Measurements from ENCODE around the gene TMEM175. TPM values are rescaled to one million over a fixed set of nuclear protein-coding genes. Genes with fewer than 3 reads are reported as not detected.

TMEM175 gene
- total RNA-seq, 1 donor from 2014 or later = 62.7 TPM

DNA sequence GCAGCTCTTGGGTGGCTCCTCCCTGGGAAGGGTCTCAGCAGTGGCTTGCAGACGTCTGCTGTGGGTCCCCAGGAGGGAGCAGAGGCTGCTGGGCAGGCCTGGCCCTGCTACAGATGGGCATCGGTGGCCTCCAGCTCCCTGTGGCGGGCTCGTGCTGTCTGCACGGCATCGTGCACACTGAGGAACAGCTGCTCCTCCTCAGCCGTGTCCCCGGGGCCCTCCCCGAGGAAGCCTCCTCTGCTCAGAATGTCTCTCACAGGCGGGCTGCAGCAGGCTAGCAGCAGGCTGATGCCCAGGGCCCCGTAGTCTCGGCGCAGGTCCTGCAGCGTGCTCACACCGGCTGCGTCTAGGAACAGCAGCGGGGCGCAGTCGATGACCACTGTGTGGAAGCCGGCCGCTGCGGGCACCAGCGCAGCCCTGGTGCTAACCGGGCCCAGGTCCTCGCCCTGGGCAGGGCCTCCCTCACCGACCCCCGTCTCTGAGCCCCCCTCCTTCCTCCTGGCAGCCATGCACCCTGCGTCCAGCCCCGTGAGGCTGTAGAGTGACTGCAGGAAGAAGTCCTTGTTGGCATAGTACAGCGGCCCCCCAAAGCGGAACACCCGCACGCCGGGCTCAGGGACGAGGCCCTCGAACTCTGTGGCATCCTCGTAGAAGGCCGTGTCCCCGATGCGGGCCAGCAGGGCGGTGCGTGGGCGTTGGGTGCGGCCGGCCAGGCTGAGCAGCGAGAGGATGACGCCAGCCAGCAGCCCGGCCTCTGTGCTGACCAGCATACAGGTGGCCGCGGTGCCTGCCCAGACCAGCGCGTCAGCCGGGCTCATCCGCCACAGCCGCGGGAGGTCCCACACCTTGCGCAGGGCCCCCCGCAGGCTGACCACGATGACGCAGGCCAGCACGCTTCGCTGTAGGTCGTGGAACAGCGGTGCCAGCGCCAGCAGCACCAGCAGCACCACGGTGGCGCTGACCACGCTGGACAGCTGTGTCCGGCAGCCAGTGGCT, 56.8 kb downstream of the TMEM175 start:
- Mint-ChIP-seq H3K27ac (ENCODE audit: unreplicated experiment) (peak overlapping the region; percentile 62), H3K4me1 (ENCODE audit: low read depth, unreplicated experiment) (peaks cover 8% of the 10 kb centered on the region), H3K4me3 (ENCODE audit: unreplicated experiment) (no peak overlapping the region), H3K27me3 (ENCODE audit: unreplicated experiment) (peaks cover 4% of the 10 kb centered on the region), H3K9me3 (ENCODE audit: unreplicated experiment) (peaks cover 1% of the 10 kb centered on the region), H3K36me3 (ENCODE audit: unreplicated experiment) (no peaks in the 10 kb centered on the region)
- peak; percentile 83 for DNase-seq
- no peak for TF ChIP-seq CTCF (IDR thresholded peaks at IDR 0.05; ENCODE audit: partially characterized antibody, unreplicated experiment)

- Mint-ChIP-seq H3K9me3 (ENCODE audit: unreplicated experiment) (peaks cover 1% of the 10 kb centered on the region), H3K27ac (ENCODE audit: unreplicated experiment) (no peak overlapping the region), H3K27me3 (ENCODE audit: unreplicated experiment) (peaks cover 4% of the 10 kb centered on the region), H3K36me3 (ENCODE audit: unreplicated experiment) (no peaks in the 10 kb centered on the region), H3K4me1 (ENCODE audit: low read depth, unreplicated experiment) (peaks cover 8% of the 10 kb centered on the region), H3K4me3 (ENCODE audit: unreplicated experiment) (no peak overlapping the region)
- no peak for TF ChIP-seq CTCF (IDR thresholded peaks at IDR 0.05; ENCODE audit: partially characterized antibody, unreplicated experiment)
- DNase-seq = peak; percentile 11
These were observed 57.6 kb downstream of the TMEM175 start for GRCh38 chr4:989722-990471.

DNA sequence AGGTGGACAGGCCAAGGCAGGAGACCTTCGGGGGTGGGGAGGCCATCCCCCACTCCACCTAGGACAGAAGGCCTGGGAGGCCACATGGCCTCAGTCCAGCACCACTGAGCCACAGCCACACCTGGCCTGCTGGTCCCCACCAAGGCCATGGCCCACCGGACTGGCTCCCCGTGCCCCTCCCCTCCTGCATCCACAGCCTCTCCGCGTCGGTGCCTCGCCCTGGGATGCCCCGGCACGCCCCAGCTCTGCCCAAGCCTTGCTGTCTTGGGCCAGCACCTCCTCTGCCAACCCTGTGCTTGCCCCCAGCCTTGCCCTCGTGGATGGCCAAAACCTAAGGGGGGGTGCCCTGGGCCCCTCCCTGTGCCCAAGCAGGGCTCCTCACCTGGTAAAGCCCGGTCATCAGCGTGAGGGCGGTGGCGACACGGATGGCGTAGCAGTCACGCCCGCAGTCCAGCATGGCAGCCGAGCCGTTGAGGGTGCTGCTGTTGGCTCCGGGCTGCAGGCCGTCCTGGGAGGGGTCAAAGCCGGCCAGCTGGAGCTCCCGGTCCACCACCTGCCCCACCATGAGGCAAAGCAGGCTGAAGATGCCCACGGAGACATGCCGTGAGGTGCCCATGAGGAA, 58.6 kb downstream of the TMEM175 start:
- no peak for TF ChIP-seq CTCF (IDR thresholded peaks at IDR 0.05; ENCODE audit: partially characterized antibody, unreplicated experiment)

DNA sequence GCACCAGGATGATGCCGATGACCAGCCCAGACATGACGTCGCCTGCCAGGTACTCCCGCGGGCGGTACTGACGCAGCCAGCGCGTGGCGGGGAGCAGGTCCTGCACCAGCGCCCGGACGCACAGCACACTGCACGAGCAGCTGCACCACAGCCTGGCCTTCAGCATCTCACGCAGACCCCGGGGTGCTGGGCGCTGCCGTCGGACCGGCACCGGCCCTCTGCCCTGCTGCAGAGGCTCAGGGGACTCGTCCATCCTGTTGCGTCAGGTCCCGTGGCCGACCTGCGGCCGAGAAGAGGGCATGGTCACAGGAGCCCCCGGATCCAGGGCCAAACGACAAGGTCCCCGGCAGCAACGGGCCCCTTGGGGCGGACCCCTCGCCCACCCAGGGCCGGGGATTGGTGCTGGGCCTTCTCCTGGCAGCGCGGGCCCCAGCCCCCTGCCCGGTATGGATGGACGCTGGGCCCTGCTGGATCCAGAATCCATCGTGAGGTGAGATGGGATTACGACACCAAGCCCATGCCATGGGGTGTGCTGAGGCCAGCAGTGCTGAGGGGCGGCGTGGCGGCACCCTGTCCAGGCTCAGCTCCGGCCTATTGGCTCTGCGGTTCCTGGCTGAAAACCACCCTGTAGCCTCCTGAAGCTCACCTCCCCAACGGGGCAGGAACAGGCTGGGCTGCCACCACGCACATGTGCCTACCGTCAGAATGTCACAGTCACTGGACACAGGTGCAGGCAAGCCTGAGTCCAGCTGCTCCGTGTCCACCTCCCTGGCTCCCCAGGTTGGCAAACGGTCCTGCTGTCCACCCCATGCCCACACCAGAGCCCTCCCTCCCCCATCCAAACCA, 59.4 kb downstream of the TMEM175 start:
- H3K27me3 Mint-ChIP-seq (ENCODE audit: unreplicated experiment) = peaks cover 2% of the 10 kb centered on the region
- H3K27ac Mint-ChIP-seq (ENCODE audit: unreplicated experiment) = no peak overlapping the region
- peaks cover 3% of the 10 kb centered on the region for H3K9me3 Mint-ChIP-seq (ENCODE audit: unreplicated experiment)
- no peaks in the 10 kb centered on the region for H3K4me1 Mint-ChIP-seq (ENCODE audit: low read depth, unreplicated experiment)
- no peak overlapping the region for H3K4me3 Mint-ChIP-seq (ENCODE audit: unreplicated experiment)
- no peaks in the 10 kb centered on the region for H3K36me3 Mint-ChIP-seq (ENCODE audit: unreplicated experiment)
- TF ChIP-seq CTCF (IDR thresholded peaks at IDR 0.05; ENCODE audit: partially characterized antibody, unreplicated experiment) = no peak
- peak; percentile 13 for DNase-seq

More for the DNA sequence above, 58.6 kb downstream of the TMEM175 start:
- H3K4me1 Mint-ChIP-seq (ENCODE audit: low read depth, unreplicated experiment) = peaks cover 2% of the 10 kb centered on the region
- peaks cover 3% of the 10 kb centered on the region for H3K9me3 Mint-ChIP-seq (ENCODE audit: unreplicated experiment)
- peak; percentile 10 for DNase-seq
- no peaks in the 10 kb centered on the region for H3K36me3 Mint-ChIP-seq (ENCODE audit: unreplicated experiment)
- H3K27me3 Mint-ChIP-seq (ENCODE audit: unreplicated experiment) = peaks cover 4% of the 10 kb centered on the region
- H3K4me3 Mint-ChIP-seq (ENCODE audit: unreplicated experiment) = no peak overlapping the region
- H3K27ac Mint-ChIP-seq (ENCODE audit: unreplicated experiment) = no peak overlapping the region
